NCI-H1048 (cell line): ENCODE data around the gene CEACAM7.

Experiments
- DNase-seq: peaks from one replicate; lab custom pipeline; 2025; lab: John Stamatoyannopoulos, UW

The CEACAM7 gene

GRCh38 chr19:41700381-41701195 lies 12.5 kb upstream of the CEACAM7 start:
- DNase-seq = no peak

- no peak for DNase-seq
Measured at GRCh38 chr19:41699968-41700323, 11.9 kb upstream of the CEACAM7 start.

- no peak for DNase-seq
Measured at GRCh38 chr19:41699231-41699967, 11.3 kb upstream of the CEACAM7 start.

GRCh38 chr19:41698746-41699230 lies 10.7 kb upstream of the CEACAM7 start:
- no peak for DNase-seq

- DNase-seq = no peak
Measured at GRCh38 chr19:41697198-41697855, 9.3 kb upstream of the CEACAM7 start.

- no peak for DNase-seq
Measured at GRCh38 chr19:41696402-41697197, 8.5 kb upstream of the CEACAM7 start.

GRCh38 chr19:41695745-41696144 lies 7.7 kb upstream of the CEACAM7 start:
- DNase-seq = no peak

GRCh38 chr19:41694831-41695635 lies 7.0 kb upstream of the CEACAM7 start:
- no peak for DNase-seq

GRCh38 chr19:41694196-41694595 lies 6.1 kb upstream of the CEACAM7 start:
- no peak for DNase-seq

- DNase-seq = no peak
Measured at GRCh38 chr19:41691268-41691970, 3.3 kb upstream of the CEACAM7 start.

GRCh38 chr19:41690801-41691065 lies 2.7 kb upstream of the CEACAM7 start:
- DNase-seq = no peak

- DNase-seq = no peak
Measured at GRCh38 chr19:41689993-41690800, 2.1 kb upstream of the CEACAM7 start.

- DNase-seq = no peak
Measured at GRCh38 chr19:41688687-41689086, 617 bp upstream of the CEACAM7 start.

GRCh38 chr19:41687419-41687818 lies 651 bp downstream of the CEACAM7 start:
- no peak for DNase-seq

GRCh38 chr19:41682437-41682836 lies 5.6 kb downstream of the CEACAM7 start:
- DNase-seq = no peak

GRCh38 chr19:41671486-41671885 lies 16.6 kb downstream of the CEACAM7 start:
- DNase-seq = no peak

- no peak for DNase-seq
Measured at GRCh38 chr19:41670755-41671154, 17.3 kb downstream of the CEACAM7 start.

GRCh38 chr19:41668315-41668714 lies 19.8 kb downstream of the CEACAM7 start:
- DNase-seq = no peak

GRCh38 chr19:41666075-41666474 lies 22.0 kb downstream of the CEACAM7 start:
- DNase-seq = no peak

GRCh38 chr19:41657157-41657556 lies 30.9 kb downstream of the CEACAM7 start:
- DNase-seq = no peak
